ENCODE results near the gene SLC28A3.
"Not testable (repeated sequence)": the region's sequence is repeated elsewhere in the genome, so short reads cannot be mapped to it uniquely, and the experiment has no call there.

The SLC28A3 gene, protein sequence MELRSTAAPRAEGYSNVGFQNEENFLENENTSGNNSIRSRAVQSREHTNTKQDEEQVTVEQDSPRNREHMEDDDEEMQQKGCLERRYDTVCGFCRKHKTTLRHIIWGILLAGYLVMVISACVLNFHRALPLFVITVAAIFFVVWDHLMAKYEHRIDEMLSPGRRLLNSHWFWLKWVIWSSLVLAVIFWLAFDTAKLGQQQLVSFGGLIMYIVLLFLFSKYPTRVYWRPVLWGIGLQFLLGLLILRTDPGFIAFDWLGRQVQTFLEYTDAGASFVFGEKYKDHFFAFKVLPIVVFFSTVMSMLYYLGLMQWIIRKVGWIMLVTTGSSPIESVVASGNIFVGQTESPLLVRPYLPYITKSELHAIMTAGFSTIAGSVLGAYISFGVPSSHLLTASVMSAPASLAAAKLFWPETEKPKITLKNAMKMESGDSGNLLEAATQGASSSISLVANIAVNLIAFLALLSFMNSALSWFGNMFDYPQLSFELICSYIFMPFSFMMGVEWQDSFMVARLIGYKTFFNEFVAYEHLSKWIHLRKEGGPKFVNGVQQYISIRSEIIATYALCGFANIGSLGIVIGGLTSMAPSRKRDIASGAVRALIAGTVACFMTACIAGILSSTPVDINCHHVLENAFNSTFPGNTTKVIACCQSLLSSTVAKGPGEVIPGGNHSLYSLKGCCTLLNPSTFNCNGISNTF

DNA sequence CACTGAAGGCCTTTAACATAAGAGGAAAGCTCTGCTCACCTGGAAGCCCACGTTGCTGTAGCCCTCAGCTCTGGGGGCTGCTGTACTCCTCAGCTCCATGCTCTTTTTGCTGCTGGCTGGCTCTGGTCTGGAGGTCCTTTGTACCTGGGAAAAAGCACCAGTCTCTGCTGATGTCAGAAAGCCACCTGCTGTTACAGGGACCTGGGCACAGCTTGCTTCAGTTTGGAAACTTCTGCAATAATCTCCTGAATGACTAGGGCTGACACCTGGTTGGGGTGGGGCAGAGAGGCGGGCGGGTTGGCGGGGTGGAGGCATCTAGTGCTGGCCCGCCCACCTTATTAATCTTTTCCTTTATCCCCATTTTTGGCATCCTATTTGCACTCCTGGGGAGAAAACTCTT, at the start of gene SLC28A3:
Gene SLC28A3 (minus strand): TSS at position 224 of the 400 bp plus-strand sequence. CDS start 125 bp downstream, at position 99.
- no peak for DNase-seq (ENCODE audit: low read depth in 2 of 2)

DNA sequence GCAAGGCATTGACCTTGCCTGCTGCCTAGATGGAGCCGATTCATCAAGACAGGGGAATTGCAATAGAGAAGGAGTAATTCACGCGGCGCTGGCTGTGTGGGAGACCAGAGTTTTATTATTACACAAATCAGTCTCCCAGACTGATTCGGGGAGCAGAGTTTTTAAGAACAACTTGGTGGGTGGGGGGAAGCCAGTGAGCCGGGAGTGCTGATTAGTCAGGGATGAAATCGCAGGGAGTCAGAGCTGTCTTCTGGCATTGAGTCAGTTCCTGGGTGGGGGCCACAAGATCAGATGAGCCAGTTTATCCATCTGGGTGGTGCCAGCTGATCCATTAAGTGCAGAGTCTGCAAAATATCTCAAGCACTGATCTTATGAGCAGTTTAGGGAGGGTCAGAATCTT, 49.7 kb upstream of the SLC28A3 start:
- DNase-seq (ENCODE audit: low read depth in 2 of 2) = peak; percentile 2 to 7

DNA sequence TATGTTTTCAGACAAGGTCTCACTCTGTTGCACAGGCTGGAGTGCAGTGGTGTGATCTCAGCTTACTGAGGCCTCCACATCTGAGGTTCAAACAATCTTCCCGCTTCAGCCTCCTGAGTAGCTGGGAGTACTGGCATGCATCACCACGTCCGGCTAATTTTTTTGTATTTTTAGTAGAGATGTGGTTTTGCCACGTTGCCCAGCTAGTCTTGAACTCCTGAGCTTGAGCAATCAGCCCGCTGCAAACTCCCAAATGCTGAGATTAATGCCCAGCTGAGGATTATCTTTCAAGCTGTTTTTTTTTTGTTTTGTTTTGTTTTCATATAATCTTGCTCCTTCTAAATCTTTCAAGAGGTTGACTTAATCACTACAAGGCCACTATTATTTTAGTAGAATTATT, 47.3 kb upstream of the SLC28A3 start:
- no peak for DNase-seq (ENCODE audit: low read depth in 2 of 2)

DNA sequence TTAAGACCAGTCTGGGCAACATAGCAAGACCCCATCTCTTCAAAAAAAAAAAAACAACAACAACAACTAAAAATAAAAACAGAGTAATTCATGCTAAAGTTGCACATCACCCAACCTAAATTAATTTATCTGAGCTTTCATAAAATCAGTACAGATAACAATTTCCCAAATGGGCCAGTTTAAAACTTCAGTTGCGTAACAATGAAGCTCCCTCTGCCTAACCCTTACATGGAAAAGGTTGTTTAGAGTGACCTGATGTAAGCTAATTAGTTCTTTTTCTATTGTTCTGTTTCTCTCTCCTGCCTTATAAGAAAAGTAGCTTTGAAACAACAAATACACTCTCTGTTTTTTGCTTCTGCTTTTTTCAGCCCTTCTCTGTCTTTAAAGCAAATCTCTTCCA, 46.2 kb upstream of the SLC28A3 start:
- DNase-seq (ENCODE audit: low read depth in 2 of 2) = no peak

DNA sequence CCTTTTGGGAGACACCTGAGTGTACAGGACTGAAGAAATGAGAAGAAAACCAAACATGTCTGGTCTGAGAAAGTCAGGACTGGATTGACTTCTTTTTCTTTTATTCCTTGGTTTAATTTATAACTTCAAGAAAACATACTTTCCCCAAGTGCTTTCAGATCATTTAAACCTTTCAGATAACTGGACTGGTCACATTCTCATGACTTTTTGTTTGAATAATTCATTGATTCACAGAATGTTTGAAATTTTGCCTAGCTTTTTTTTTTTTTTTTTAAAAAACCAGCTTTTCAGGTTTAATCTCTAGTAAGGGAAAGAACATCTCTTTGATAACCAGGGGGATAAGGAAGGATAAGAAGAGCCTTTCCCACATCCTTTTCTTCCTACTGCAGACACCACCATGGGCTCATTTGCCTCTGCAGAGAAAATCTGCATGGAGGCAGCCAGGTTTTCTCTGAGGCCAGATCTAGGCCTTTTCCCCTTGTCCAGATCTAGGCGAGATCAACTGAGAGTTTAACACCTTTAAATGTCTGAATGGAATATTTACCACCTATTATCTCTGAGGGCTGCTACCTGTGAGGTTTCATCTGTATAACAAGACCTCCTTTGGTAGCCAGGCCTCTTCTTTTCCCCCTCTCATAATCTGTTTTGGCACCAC, 45.0 kb upstream of the SLC28A3 start:
- DNase-seq (ENCODE audit: low read depth in 2 of 2) = no peak

DNA sequence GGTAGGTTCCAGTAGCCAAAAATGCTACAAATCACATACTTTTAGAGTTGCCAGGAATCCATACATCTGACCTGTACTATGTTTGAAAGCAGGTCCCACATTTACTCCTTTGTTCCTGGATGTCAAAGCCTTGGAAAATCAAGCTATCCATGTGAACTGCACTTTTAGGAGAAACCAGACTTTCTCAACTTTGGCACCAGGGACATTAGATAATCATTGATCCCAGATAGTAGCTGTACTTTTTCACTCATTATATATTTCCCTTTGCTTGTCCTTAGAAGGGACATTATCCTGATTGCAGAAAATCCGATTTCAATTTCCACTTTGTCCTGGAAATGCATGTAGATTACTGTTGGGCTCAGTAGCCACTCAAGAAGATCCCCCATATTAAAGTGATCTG, 44.1 kb upstream of the SLC28A3 start:
- no peak for DNase-seq (ENCODE audit: low read depth in 2 of 2)

DNA sequence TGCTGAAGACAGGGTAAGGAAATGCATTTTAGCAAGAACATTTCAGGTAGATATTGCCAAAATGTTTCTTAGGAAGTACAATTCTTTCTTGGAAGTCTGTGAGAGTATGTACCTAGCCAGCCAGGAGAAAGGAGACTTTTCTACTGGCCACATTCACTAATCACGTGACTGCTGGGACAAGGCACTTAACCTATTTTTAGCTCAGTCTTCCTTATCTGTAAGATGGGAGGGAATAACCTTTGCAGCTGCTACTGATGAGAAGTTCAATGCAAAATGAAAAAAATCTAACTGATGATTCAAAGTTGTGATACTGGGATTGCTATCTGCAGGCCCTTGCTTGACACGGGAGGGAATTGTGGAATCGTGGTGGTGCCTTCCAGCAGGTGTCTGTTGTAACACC, 42.6 kb upstream of the SLC28A3 start:
- no peak for DNase-seq (ENCODE audit: low read depth in 2 of 2)

DNA sequence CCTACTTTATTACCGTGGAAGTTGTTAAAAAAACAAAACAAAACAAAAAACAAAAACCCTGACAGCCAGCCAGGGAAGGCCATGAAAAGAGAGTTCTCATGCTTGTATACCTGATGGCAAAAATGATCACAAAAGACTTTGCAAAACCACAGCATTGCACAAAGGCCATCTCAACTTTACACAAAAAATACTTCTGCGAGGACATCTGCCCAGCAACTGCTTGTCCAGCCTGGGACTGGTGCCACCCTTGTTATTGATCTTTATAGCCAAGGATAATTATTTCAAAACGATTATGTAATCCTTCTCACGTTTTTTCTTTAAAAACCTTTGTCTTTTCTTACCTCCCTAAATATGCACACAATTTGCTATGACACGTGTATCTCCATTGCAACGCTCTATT, 42.2 kb upstream of the SLC28A3 start:
- no peak for DNase-seq (ENCODE audit: low read depth in 2 of 2)

DNA sequence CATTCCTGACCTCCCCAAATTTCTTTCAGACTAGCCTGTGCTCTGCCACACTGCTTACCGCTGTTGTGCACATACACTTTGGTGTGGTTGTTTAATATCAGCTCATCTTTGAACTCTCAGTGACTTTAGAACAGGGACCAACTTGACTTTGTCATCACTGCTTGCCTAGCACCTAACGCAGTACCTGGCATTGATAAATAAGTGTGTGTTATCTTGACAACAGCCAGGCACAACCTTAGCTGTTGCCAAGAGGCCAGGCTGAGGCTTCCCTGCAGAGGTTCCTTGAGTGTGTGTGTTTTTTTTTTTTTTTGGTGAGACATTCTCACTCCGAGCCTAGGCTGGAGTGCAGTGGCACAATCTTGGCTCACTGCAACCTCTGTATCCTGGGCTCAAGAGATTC, 41.0 kb upstream of the SLC28A3 start:
- no peak for DNase-seq (ENCODE audit: low read depth in 2 of 2)

DNA sequence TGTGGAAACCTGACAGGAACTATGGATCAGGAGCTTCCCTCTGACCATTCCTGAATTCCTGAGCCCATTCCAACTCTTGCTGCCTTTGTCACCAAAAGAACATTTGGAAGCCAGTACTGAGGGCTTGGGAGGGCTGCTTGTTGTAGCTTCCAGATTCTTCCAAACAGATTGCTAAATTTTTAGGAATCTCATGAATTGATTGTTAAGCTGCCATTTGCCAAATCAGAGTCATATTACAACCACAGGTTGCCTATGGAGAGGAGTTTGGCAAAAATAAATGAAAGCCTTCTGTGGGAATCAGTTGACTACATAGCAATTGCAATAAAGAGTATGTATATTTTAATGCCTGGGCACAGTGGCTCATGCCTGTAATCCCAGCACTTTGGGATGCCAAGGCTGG, 39.2 kb upstream of the SLC28A3 start:
- no peak for DNase-seq (ENCODE audit: low read depth in 2 of 2)

DNA sequence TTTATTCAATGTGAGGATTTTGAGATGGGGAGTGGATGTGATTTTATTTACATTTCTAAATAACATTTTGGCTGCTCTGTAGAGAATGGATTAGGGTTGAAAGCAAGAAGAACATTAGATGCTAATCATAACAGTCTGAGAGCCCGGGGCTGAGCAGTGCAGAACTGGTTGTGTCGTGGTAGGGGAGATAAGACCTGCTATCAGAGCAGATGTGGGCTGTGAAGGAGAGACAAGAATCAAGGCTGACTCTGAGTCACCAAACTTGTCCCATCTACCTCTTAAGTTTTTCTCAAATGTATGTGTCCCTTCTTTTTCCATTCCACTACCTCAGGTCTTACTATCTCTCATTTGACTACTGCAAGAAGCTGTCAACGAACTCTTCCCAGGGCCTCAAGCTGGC, 35.4 kb upstream of the SLC28A3 start:
- DNase-seq (ENCODE audit: low read depth in 2 of 2) = no peak

DNA sequence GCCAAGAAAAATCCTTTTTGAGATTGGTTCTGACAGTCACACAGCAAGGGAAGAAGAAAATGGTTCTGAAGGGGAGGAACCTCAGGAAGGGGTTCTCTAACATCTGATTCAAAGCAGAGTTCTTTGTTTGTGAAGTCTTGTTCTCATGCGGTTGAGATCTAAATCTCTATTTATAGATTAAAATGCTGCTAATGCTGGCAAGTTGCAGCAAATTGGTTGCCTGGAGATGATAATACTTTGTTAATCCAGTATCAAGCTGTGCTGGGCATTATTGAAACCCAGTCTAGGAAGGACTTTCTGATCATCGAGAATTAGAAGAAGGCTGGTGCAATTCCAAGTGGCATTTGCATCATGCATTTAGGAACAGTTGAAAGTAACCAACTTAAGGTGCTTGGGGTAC, 34.0 kb upstream of the SLC28A3 start:
- no peak for DNase-seq (ENCODE audit: low read depth in 2 of 2)

DNA sequence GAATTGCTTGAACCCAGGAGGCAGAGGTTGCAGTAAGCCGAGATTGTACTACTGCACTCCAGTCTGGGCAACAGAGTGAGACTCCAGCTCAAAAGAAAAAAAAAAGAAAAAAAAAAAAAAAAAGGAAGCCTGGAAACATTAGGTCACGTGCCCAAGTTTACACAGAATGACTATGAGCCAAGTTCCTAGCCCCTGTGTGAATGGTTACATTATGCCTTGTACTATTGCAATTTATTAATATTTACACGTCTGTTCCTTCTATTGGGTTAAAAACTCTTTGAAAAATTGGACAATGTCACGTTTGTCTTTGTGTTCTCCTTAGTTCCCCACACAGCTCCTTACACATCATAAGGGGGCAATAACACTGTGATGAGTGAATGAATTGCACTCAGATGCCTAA, 33.5 kb upstream of the SLC28A3 start:
- no peak for DNase-seq (ENCODE audit: low read depth in 2 of 2)

DNA sequence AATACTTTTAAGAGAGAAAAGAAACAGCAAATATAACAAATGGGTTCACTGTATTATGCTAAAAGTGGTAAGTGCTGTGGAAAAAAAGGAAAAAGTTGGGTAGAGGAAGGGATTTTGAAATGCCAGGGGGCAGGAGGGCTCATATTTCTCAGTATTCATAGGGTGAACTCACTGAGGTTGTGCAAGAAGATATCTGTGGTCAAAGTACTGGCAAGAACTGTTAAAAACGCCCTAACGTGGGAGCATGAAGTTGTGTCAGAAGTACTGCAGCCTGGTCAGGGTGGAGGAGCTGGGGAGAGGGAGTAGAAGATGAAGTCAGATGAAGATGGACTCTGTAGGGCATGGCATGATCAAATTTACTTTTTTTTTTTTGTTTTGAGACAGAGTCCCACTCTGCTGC, 31.2 kb upstream of the SLC28A3 start:
- DNase-seq (ENCODE audit: low read depth in 2 of 2) = no peak

DNA sequence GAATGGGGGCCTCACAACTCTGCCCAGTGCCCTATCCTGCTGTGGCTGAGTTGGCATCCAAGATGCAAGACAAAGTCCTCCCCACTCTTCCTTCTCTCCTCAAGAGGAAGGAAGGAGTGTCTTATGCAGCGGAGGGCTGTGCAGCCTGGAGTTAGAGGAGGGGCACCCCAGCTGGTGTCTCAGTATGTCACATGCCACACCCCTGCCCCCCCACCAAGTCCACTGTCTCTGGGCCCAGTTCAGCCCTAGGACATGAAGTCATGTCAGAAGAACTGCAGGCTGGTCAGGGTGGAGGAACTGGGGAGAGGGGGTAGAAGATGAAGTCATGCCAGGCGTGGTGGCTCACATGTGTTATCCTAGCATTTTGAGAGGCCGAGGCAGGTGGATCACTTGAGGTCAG, 28.0 kb upstream of the SLC28A3 start:
- DNase-seq (ENCODE audit: low read depth in 2 of 2) = no peak

DNA sequence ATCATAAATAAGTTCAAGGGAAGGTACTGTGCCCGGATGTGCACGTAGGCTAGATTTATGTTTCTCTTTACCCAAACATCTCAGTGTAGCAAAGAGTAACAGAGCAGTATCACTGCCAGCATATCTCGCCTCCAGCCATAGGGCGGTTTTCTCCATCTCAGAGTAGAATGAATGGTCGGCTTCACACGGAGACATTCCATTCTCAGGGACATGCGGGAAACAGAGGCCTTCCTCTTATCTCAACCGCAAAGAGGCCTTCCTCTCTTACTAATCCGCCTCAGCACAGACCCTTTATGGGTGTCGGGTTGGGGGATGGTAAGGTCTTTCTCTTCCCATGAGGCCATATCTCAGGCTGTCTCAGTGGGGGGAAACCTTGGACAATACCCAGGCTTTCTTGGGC, 27.2 kb upstream of the SLC28A3 start:
- not testable (repeated sequence) for DNase-seq (ENCODE audit: low read depth in 2 of 2)

DNA sequence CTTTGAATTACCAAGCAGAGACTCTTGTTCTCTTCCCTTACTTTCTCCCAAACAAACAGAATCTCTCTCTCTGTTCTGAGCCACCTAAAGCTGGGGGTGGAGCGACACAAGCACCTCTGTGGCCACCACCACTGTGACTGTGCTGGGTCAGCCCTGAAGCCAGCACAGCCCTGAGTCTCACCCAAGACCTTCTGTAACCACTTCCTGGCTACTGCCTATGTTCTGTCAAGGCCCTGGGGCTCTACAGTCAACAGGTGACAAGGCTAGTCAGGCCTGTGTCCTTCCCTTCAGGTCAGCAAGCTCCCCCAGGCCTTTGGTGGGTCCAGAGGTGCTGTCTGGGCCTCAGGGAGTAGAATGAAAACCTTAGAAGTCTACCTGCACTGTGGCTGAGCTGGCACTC, 26.1 kb upstream of the SLC28A3 start:
- DNase-seq (ENCODE audit: low read depth in 2 of 2) = no peak

DNA sequence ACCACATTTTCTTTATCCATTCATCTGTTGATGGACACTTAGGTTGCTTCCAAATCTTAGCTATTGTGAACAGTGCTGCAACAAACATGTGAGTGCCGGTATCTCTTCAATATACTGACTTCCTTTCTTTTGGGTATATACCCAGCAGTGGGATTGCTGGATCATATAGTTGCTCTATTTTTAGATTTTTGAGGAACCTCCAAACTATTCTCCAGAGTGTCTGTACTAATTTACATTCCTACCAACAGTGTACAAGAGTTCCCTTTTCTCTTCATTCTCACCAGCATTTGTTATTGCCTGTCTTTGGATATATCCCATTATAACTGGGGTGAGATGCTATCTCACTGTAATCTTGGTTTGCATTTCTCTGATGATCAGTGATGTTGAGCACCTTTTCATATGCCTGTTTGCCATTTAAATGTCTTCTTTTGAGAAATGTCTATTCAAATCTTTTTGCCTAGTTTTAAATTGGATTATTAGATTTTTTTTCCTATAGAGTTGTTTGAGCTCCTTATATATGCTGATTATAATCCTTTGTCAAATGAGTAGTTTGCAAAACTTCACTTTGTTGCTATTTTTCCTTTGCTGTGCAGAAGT, 24.4 kb upstream of the SLC28A3 start:
- not testable (repeated sequence) for DNase-seq (ENCODE audit: low read depth in 2 of 2)

DNA sequence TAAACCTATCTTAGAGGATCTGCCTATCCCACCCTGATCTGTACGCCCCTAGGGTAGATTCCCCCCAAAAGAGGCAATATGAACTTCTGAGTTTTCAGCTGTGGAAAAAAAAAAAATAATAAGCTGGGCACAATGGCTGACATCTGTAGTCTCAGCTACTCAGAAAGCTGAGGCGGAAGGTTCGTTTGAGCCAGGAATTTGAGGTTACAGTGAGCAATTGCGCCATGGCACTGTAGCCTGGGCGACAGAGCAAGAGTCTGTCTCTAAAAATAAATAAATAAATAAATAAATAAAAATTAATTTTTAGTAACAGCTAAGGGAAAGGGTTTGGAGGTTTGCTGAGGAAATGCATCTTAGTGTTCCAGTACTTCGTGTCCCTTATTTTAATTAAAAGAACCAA, 21.1 kb upstream of the SLC28A3 start:
- no peak for DNase-seq (ENCODE audit: low read depth in 2 of 2)

DNA sequence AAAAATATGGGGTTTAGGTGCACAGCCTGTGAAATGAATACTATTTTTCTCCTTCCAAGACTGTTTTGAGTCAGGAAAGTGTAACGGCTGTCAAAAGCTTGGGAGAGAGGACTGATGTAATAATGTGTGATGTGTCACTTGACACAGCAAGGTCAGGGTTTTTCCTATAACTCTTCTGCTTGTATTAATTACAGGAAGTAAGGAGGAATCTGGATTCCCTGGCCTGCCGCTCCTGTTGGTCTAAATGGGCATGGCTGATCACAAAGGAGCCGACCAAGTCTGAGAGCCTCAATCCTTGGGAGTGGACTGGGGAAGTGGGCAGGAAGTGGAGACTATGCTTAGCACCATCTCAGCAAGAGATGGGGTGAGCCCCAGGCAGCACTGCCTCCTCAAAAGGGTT, 16.7 kb upstream of the SLC28A3 start:
- DNase-seq (ENCODE audit: low read depth in 2 of 2) = no peak

DNA sequence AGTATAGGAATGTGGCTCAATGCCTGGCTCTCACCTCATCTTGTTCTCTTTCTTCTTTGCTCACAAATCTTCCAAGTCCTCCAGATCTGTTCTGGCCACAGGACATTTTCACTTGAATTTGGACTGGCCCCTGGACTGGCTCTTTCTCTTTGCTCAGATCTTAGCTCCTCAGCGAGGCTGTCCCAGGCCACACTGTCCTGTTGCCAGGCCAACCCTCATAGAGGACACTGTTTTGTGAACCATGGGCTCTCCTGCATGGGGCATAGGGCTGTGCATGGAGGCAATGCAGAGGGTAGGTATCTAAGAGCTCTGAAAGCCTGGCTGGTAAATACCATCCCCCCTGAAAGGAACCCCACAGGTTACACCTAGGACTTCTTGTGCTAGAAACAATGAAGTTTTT, 13.5 kb upstream of the SLC28A3 start:
- no peak for DNase-seq (ENCODE audit: low read depth in 2 of 2)

DNA sequence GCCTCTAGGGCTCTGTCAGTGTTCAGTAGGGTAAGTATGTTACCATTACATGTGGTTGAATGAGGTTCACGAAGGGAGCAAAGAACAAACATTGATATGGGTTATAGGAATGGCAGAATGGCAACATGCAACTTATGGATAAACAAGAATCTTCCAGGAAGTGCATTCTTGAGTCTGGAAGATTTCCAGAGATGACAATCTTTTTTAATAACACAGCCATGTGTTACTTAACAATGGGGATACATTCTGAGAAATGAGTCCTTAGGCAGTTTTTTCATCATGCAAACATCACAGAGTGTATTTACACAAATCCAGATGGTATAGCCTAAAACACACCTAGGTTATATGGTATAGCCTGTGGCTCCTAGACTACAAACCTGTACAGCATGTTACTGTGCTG, 9.1 kb upstream of the SLC28A3 start:
- DNase-seq (ENCODE audit: low read depth in 2 of 2) = no peak

DNA sequence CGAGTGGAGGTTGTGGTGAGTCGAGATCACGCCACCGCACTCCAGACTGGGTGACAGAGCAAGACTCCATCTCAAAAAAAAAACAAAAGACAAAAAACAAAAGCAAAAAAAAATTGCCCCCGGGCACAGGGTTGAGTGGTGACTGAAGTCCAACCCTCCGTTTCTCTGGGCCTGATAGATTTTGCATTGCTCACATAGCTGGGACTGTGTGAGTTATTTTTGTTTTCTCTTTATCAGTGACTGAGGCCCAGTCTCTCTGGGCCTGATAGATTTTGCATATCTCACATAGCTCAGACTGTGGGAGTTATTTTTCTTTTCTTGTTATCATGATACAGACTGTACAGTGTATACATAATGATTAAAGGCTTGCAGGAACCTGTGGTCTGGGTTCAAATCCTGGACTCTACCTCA, 2.6 kb upstream of the SLC28A3 start:
- DNase-seq (ENCODE audit: low read depth in 2 of 2) = no peak
